ENCODE data around the gene LHFPL6. TPM values are rescaled to one million over a fixed set of nuclear protein-coding genes. Genes with fewer than 3 reads are reported as not detected.

Gene LHFPL6
- total RNA-seq, result 10 to 100 TPM; 54.2 to 99.6 (median 91.7) TPM

- Histone ChIP-seq H3K4me3 (peak within 1 kb of the TSS; percentile 70 to 97 (median 83)), H3K36me3 (no peaks in the 10 kb centered on the region), H3K9me3 (no peaks in the 10 kb centered on the region), H3K4me1 (no peaks in the 10 kb centered on the region), H3K27ac (peak within 1 kb of the TSS; percentile 87 to 96), H3K27me3 (no peaks in the 10 kb centered on the region)
- intact Hi-C loops (cut with DNase I; ENCODE audit: low total_unique reads), result no loop called here
- peak in 1 of 3 donors; percentile 52 for TF ChIP-seq POLR2AphosphoS5 (IDR thresholded peaks at IDR 0.05)
- TF ChIP-seq POLR2A (IDR thresholded peaks at IDR 0.05), result no peak
- peak; percentile 66 to 77 for DNase-seq (ENCODE audit: low spot score in 2 of 2)
Observed at GRCh38 chr13:39602614-39603366, at the start of gene LHFPL6. LHFPL6 (minus strand) TSS chr13:39603193.

DNA sequence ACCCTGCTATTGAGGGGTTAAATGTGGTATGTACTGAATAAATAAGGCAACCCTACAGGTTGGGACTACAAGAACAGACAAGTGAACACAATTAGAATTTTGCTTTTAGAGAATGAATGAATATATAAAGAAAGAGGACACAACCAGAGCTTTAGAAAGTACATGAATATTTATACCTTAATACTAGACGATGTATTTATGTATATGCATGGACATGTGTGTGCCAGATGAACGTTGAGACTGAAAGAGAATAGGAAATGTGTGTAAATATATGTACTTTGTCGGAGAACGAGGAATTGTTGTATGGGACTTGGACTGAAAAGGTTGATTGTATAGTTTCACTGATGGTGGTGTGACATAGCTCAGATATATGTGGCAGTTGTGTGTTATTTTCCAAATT, 43.1 kb upstream of the LHFPL6 start:
- Histone ChIP-seq H3K27ac (no peak overlapping the region), H3K4me1 (no peaks in the 10 kb centered on the region), H3K36me3 (no peaks in the 10 kb centered on the region), H3K9me3 (no peaks in the 10 kb centered on the region), H3K4me3 (no peak overlapping the region), H3K27me3 (peaks cover 0 to 6% of the 10 kb centered on the region in 2 donors)
- intact Hi-C loops (cut with DNase I; ENCODE audit: low total_unique reads), result no loop called here
- TF ChIP-seq POLR2A (IDR thresholded peaks at IDR 0.05) (no peak), POLR2AphosphoS5 (IDR thresholded peaks at IDR 0.05) (no peak)
- TF ChIP-seq, protein P1, sequence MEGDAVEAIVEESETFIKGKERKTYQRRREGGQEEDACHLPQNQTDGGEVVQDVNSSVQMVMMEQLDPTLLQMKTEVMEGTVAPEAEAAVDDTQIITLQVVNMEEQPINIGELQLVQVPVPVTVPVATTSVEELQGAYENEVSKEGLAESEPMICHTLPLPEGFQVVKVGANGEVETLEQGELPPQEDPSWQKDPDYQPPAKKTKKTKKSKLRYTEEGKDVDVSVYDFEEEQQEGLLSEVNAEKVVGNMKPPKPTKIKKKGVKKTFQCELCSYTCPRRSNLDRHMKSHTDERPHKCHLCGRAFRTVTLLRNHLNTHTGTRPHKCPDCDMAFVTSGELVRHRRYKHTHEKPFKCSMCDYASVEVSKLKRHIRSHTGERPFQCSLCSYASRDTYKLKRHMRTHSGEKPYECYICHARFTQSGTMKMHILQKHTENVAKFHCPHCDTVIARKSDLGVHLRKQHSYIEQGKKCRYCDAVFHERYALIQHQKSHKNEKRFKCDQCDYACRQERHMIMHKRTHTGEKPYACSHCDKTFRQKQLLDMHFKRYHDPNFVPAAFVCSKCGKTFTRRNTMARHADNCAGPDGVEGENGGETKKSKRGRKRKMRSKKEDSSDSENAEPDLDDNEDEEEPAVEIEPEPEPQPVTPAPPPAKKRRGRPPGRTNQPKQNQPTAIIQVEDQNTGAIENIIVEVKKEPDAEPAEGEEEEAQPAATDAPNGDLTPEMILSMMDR (IDR thresholded peaks at IDR 0.05), result no peak
- no peak for DNase-seq (ENCODE audit: low spot score in 2 of 2)

DNA sequence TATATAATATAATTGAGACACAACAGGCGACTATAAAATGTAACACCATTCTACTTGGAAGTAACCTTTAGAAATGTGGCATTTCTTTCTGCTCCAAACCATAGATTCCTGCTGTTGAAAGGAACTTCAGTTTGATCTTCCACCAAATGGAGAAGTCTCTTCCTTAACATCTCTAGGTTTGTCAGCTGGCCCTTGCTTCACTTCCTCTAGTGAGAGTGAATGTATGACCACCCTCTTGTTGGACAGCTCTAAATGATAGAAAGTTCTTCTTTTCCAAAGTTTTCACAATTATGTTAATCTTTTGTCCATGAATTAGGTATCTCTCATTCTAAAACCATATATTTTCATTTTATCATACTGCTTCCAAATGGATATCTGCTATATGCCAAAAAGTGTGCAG, 38.7 kb upstream of the LHFPL6 start:
- H3K27ac ChIP-seq, result no peak overlapping the region
- peaks cover 0 to 6% of the 10 kb centered on the region in 2 donors for H3K27me3 ChIP-seq
- H3K9me3 ChIP-seq, result no peaks in the 10 kb centered on the region
- H3K36me3 ChIP-seq, result no peaks in the 10 kb centered on the region
- no peaks in the 10 kb centered on the region for H3K4me1 ChIP-seq
- DNase-seq (ENCODE audit: low spot score in 2 of 2), result no peak
- no peak overlapping the region for H3K4me3 ChIP-seq
- TF ChIP-seq POLR2AphosphoS5 (IDR thresholded peaks at IDR 0.05), result no peak
- no peak for TF ChIP-seq POLR2A (IDR thresholded peaks at IDR 0.05)
- TF ChIP-seq, protein P1 (IDR thresholded peaks at IDR 0.05), result no peak
- intact Hi-C loops (cut with DNase I; ENCODE audit: low total_unique reads), result no loop called here

GRCh38 chr13:39637890-39638289, 34.9 kb upstream of the LHFPL6 start:
- intact Hi-C loops (cut with DNase I; ENCODE audit: low total_unique reads), result no loop called here
- H3K9me3 ChIP-seq, result no peaks in the 10 kb centered on the region
- DNase-seq (ENCODE audit: low spot score in 2 of 2), result no peak
- TF ChIP-seq POLR2A (IDR thresholded peaks at IDR 0.05), result no peak
- TF ChIP-seq, protein P1 (IDR thresholded peaks at IDR 0.05), result no peak
- TF ChIP-seq POLR2AphosphoS5 (IDR thresholded peaks at IDR 0.05), result no peak
- no peaks in the 10 kb centered on the region for H3K36me3 ChIP-seq
- H3K4me1 ChIP-seq, result no peaks in the 10 kb centered on the region
- no peak overlapping the region for H3K4me3 ChIP-seq
- H3K27ac ChIP-seq, result no peak overlapping the region
- H3K27me3 ChIP-seq, result peaks cover 0 to 6% of the 10 kb centered on the region in 2 donors

- no peaks in the 10 kb centered on the region for H3K4me1 ChIP-seq
- no peaks in the 10 kb centered on the region for H3K27me3 ChIP-seq
- H3K27ac ChIP-seq, result no peak overlapping the region
- peaks cover 0 to 13% of the 10 kb centered on the region in 2 donors for H3K9me3 ChIP-seq
- intact Hi-C loops (cut with DNase I; ENCODE audit: low total_unique reads), result no loop called here
- TF ChIP-seq POLR2AphosphoS5 (IDR thresholded peaks at IDR 0.05), result no peak
- TF ChIP-seq, protein P1 (IDR thresholded peaks at IDR 0.05), result no peak
- H3K36me3 ChIP-seq, result no peaks in the 10 kb centered on the region
- no peak overlapping the region for H3K4me3 ChIP-seq
- no peak for DNase-seq (ENCODE audit: low spot score in 2 of 2)
Observed at GRCh38 chr13:39635564-39635963, 32.6 kb upstream of the LHFPL6 start.
